Esophagus squamous epithelium (tissue), 5 donors: Measurements from ENCODE around the gene TBX3. TPM values are rescaled to one million over a fixed set of nuclear protein-coding genes. Genes with fewer than 3 reads are reported as not detected.

Source experiments
- DNase-seq: peaks from one replicate; lab custom pipeline; 2025; lab: John Stamatoyannopoulos, UW
- H3K27ac ChIP-seq, 4 donors: fragments of 200-600 bp; sonication (generic); one replicate each; pipeline ENCODE4 v1.5.1; 2016 to 2019; ENCODE audit warnings: mild to moderate bottlenecking in 1 of 4
- H3K27me3 ChIP-seq, 4 donors: fragments of 200-600 bp; sonication (generic); 1 replicate in 3 of 4; 2 replicates in 1 of 4; pipeline versions ENCODE4 v1.5.1 to v1.6.0; 2017 to 2021; ENCODE audit warnings: antibody characterized with exemption in 1 of 4
- H3K36me3 ChIP-seq, 3 donors: fragments of 200-600 bp; sonication (generic); one replicate each; pipeline ENCODE4 v1.5.1; 2016 to 2019
- H3K4me1 ChIP-seq, 3 donors: fragments of 200-600 bp; sonication (generic); one replicate each; pipeline ENCODE4 v1.5.1; 2017 to 2019
- H3K4me3 ChIP-seq, 4 donors: fragments of 200-600 bp; sonication (generic); 1 replicate in 3 of 4; 2 replicates in 1 of 4; pipeline ENCODE4 v1.5.1; 2016 to 2019; ENCODE audit warnings: mild to moderate bottlenecking in 2 of 4, moderate library complexity in 1 of 4
- H3K9me3 ChIP-seq, 3 donors: fragments of 200-600 bp; sonication (generic); one replicate each; pipeline ENCODE4 v1.5.1; 2016 to 2019
- CTCF ChIP-seq, 6 experiments: fragments of 450-650 bp in 4 of 6; fragments of 200-600 bp in 2 of 6; sonication (generic) in 2 of 6; IDR thresholded peaks; one replicate each; pipeline ENCODE4 v1.5.1; 2016 to 2019; ENCODE audit warnings: antibody characterized with exemption in 6 of 6, mild to moderate bottlenecking in 4 of 6, moderate library complexity in 4 of 6
- POLR2A ChIP-seq, 4 donors: fragments of 450-650 bp; IDR thresholded peaks; one replicate each; pipeline ENCODE4 v1.6.1; 2017; ENCODE audit warnings: antibody characterized with exemption in 4 of 4, mild to moderate bottlenecking in 4 of 4, moderate library complexity in 3 of 4
- WGBS, 2 donors: methylation state at CpG; one replicate each; pipeline ENCODE4 v1.1.5; 2018; 5-methylcytosine and 5-hydroxymethylcytosine counted together
- intact Hi-C: fragments of 100-400 bp; cut with DNase I; formaldehyde crosslinking; loops from one replicate; pipeline ENCODE4 v1.15.0; 2022
- total RNA-seq, 4 donors: library from RNA; depleted of rRNA; stranded (reverse); fragments of >200 nt; gene quantifications; one replicate each; pipeline ENCODE4 v1.1.0, GENCODE V29; 2016
- donor health status: DM: yes; HTN: yes; CAD: no.

TBX3 gene
- total RNA-seq, 4 donors from 2014 or later, result 2.0 to 2.5 (median 2.4) TPM

- intact Hi-C loops, result no loop called here
- WGBS, 2 donors, result 67 to 68% methylated on average over 5 to 6 of the region's 6 CpGs
- no peak for DNase-seq
These were observed 45.1 kb downstream of the TBX3 start for GRCh38 chr12:114638790-114639435.

GRCh38 chr12:114636723-114637480, 47.1 kb downstream of the TBX3 start:
- WGBS, 2 donors, result 32 to 37% methylated on average over 9 to 15 of the region's 15 CpGs
- no peak for DNase-seq

More at GRCh38 chr12:114638790-114639435, 45.1 kb downstream of the TBX3 start:
- Histone ChIP-seq H3K27me3 (peaks cover 0 to 10% (median 0%) of the 10 kb centered on the region in 4 donors), H3K4me1 (peaks cover 4 to 19% (median 5%) of the 10 kb centered on the region in 3 donors), H3K4me3 (no peak overlapping the region), H3K27ac (no peak overlapping the region), H3K9me3 (no peaks in the 10 kb centered on the region), H3K36me3 (no peaks in the 10 kb centered on the region)
- TF ChIP-seq POLR2A (IDR thresholded peaks at IDR 0.05) (no peak), CTCF (IDR thresholded peaks at IDR 0.05) (no peak)

GRCh38 chr12:114631242-114631641, 52.7 kb downstream of the TBX3 start:
- TF ChIP-seq POLR2A (IDR thresholded peaks at IDR 0.05), result no peak
- no peak for TF ChIP-seq CTCF (IDR thresholded peaks at IDR 0.05)
- intact Hi-C loops, result no loop called here
- H3K27me3 ChIP-seq, result peaks cover 0 to 17% (median 0%) of the 10 kb centered on the region in 4 donors
- peaks cover 0 to 9% (median under 1%) of the 10 kb centered on the region in 3 donors for H3K4me1 ChIP-seq
- H3K9me3 ChIP-seq, result no peaks in the 10 kb centered on the region
- H3K36me3 ChIP-seq, result no peaks in the 10 kb centered on the region
- no peak overlapping the region for H3K4me3 ChIP-seq
- no peak for DNase-seq
- no peak overlapping the region for H3K27ac ChIP-seq
- WGBS, 2 donors, result 74 to 77% methylated on average over 6 of the region's 7 CpGs

More at GRCh38 chr12:114636723-114637480, 47.1 kb downstream of the TBX3 start:
- Histone ChIP-seq H3K4me3 (no peak overlapping the region), H3K36me3 (no peaks in the 10 kb centered on the region), H3K4me1 (peaks cover 4 to 19% (median 5%) of the 10 kb centered on the region in 3 donors), H3K27me3 (no peaks in the 10 kb centered on the region), H3K27ac (peak overlapping the region; percentile 29 to 68 (median 62)), H3K9me3 (no peaks in the 10 kb centered on the region)
- TF ChIP-seq POLR2A (IDR thresholded peaks at IDR 0.05), result no peak
- peak in 2 of 6 experiments; percentile 4 to 39 for TF ChIP-seq CTCF (IDR thresholded peaks at IDR 0.05)
- intact Hi-C loops, result no loop called here

GRCh38 chr12:114628199-114628598, 55.8 kb downstream of the TBX3 start:
- DNase-seq, result no peak
- H3K4me1 ChIP-seq, result no peaks in the 10 kb centered on the region
- TF ChIP-seq POLR2A (IDR thresholded peaks at IDR 0.05) (no peak), CTCF (IDR thresholded peaks at IDR 0.05) (no peak)
- H3K9me3 ChIP-seq, result no peaks in the 10 kb centered on the region
- no peaks in the 10 kb centered on the region for H3K36me3 ChIP-seq
- WGBS, 2 donors, result 31 to 33% methylated on average over 5 of the region's 5 CpGs
- intact Hi-C loops, result no loop called here
- peaks cover 0 to 23% (median 0%) of the 10 kb centered on the region in 4 donors for H3K27me3 ChIP-seq
- no peak overlapping the region for H3K4me3 ChIP-seq
- H3K27ac ChIP-seq, result no peak overlapping the region

- Histone ChIP-seq H3K36me3 (no peaks in the 10 kb centered on the region), H3K4me3 (no peak overlapping the region), H3K27ac (no peak overlapping the region), H3K4me1 (no peaks in the 10 kb centered on the region), H3K9me3 (no peaks in the 10 kb centered on the region), H3K27me3 (peaks cover 0 to 25% (median 0%) of the 10 kb centered on the region in 4 donors)
- no peak for DNase-seq
- intact Hi-C loops, result no loop called here
- no peak for TF ChIP-seq CTCF (IDR thresholded peaks at IDR 0.05)
- TF ChIP-seq POLR2A (IDR thresholded peaks at IDR 0.05), result no peak
These were observed 56.6 kb downstream of the TBX3 start for GRCh38 chr12:114627393-114627792.
